Skeletal muscle cell (primary cell): ENCODE results near the gene CYP21A2.
"Not testable (repeated sequence)": the region's sequence is repeated elsewhere in the genome, so short reads cannot be mapped to it uniquely, and the experiment has no call there.

ENCODE experiments used
- DNase-seq: peaks from one replicate; pipeline ENCODE4 v3.0.0-alpha.2; 2010; ENCODE audit warnings: low read depth
- H3K4me3 ChIP-seq: 2 replicates; pipeline ENCODE4 v1.5.1; 2011; ENCODE audit warnings: low read depth, mild to moderate bottlenecking, control low read depth, low read length, moderate library complexity

Gene CYP21A2

GRCh38 chr6:32037598-32038524, at the start of gene CYP21A2:
Gene CYP21A2 (plus strand): TSS chr6:32038415. CDS start chr6:32038423, 8 bp downstream.
- not testable (repeated sequence) for DNase-seq, H3K4me3 ChIP-seq

GRCh38 chr6:31989363-31989762, 48.9 kb upstream of the CYP21A2 start:
- DNase-seq = not testable (repeated sequence)

GRCh38 chr6:31994421-31994820, 43.8 kb upstream of the CYP21A2 start:
- H3K4me3 ChIP-seq, DNase-seq: not testable (repeated sequence)

More at GRCh38 chr6:31989363-31989762, 48.9 kb upstream of the CYP21A2 start:
- not testable (repeated sequence) for H3K4me3 ChIP-seq

GRCh38 chr6:31996385-31996784, 41.8 kb upstream of the CYP21A2 start:
- H3K4me3 ChIP-seq = not testable (repeated sequence)

DNA sequence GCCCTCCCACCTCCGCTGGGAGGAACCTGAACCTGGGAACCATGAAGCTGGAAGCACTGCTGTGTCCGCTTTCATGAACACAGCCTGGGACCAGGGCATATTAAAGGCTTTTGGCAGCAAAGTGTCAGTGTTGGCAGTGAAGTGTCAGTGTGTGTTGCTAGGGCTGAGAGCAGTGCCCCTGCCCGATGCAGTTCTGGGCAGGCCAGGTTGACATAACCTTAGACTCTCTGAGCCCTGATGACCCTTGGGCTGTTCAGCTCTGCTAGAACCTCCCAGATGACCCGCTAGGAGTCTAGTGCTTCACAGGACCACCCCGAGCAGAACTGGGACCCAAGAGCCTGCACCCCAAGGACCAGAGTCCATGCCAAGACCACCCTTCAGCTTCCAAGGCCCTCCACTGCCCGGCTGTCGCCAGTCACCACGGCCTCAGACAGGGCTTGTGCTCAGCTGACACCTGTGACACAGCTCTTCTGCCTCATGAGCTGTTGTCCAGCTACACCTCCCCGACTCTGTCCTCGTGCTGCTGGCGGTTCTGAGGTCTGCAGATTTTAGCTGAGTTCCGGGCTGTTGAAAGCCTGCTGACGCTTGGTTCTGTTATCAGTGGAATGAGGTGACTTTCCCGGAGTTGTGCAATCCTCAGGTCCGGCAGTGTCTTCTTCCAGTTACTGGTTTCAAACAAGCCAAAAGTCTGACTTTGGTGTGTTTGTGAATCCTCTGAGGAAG, 35.5 kb upstream of the CYP21A2 start:
- not testable (repeated sequence) for DNase-seq, H3K4me3 ChIP-seq

More at GRCh38 chr6:31996385-31996784, 41.8 kb upstream of the CYP21A2 start:
- DNase-seq = not testable (repeated sequence)

GRCh38 chr6:32003301-32003700, 34.9 kb upstream of the CYP21A2 start:
- not testable (repeated sequence) for H3K4me3 ChIP-seq, DNase-seq

DNA sequence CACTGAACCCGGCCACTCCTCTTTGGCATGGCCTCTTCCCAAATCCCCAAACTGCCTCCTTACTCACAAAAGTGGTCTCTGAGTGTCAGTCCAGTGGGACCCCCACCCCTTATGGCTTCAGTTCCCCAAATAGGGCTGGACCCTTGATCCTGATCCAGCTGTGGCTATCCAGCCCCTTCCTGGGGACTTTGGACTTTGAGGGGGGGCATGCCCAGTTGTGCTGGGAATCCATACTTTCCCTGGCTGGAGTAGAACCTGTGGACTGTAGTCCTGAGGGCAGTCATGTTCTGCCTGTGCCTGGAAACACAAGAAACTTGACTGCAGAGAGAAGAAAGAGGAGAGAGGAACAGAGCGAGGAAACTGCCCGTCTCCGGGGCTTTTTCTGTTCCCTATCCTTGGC, 33.8 kb upstream of the CYP21A2 start:
- DNase-seq, H3K4me3 ChIP-seq: not testable (repeated sequence)

- not testable (repeated sequence) for DNase-seq, H3K4me3 ChIP-seq
Observed at GRCh38 chr6:32004864-32005537, 33.2 kb upstream of the CYP21A2 start.

- not testable (repeated sequence) for DNase-seq, H3K4me3 ChIP-seq
Observed at GRCh38 chr6:32005538-32005880, 32.7 kb upstream of the CYP21A2 start.

- not testable (repeated sequence) for H3K4me3 ChIP-seq, DNase-seq
Observed at GRCh38 chr6:32005991-32006529, 32.2 kb upstream of the CYP21A2 start.

GRCh38 chr6:32007086-32007485, 31.1 kb upstream of the CYP21A2 start:
- not testable (repeated sequence) for DNase-seq, H3K4me3 ChIP-seq

DNA sequence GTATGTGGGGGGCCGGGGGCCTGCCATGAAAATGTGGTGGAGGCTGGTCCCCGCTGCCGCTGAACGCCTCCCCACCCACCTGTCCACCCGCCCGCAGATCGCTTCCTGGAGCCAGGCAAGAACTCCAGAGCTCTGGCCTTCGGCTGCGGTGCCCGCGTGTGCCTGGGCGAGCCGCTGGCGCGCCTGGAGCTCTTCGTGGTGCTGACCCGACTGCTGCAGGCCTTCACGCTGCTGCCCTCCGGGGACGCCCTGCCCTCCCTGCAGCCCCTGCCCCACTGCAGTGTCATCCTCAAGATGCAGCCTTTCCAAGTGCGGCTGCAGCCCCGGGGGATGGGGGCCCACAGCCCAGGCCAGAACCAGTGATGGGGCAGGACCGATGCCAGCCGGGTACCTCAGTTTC, 30.2 kb upstream of the CYP21A2 start:
- not testable (repeated sequence) for DNase-seq, H3K4me3 ChIP-seq

GRCh38 chr6:32008616-32009015, 29.6 kb upstream of the CYP21A2 start:
- not testable (repeated sequence) for H3K4me3 ChIP-seq, DNase-seq

- not testable (repeated sequence) for DNase-seq, H3K4me3 ChIP-seq
Observed at GRCh38 chr6:32009537-32009936, 28.7 kb upstream of the CYP21A2 start.

DNA sequence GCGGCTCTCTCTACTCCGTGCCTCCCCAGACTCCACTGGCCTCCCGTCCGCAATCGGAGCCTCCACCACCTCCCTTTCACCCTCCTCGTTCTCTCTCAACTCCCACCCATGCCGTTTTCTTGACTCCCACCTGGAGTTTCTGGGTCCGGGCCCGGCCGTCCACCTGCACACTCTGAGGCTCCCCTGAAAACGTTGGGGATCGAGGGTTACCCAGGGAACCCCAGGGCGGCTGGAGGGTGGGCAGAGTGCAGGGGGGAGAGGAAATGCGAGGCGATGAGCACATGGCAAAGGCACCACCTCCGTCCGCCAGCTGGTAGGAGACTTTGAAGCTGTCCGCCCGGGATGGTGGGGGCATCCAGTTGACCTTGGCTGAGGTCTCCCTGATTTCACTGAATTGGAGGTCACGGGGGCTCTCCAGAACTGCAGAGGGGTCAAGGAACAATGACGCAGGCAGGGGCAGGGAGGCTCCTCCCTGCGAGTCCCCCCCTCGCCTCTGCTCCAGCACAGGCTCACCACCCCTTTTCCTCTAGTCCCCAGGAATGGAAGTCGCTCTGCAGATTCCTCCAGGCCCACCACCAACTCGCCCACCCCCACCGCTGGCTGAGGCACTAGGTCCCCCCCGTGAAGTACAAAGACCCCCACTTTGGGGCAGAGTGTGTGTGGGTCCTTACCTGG, 27.2 kb upstream of the CYP21A2 start:
- DNase-seq, H3K4me3 ChIP-seq: not testable (repeated sequence)

- DNase-seq, H3K4me3 ChIP-seq: not testable (repeated sequence)
Observed at GRCh38 chr6:32012941-32013617, 25.1 kb upstream of the CYP21A2 start.

DNA sequence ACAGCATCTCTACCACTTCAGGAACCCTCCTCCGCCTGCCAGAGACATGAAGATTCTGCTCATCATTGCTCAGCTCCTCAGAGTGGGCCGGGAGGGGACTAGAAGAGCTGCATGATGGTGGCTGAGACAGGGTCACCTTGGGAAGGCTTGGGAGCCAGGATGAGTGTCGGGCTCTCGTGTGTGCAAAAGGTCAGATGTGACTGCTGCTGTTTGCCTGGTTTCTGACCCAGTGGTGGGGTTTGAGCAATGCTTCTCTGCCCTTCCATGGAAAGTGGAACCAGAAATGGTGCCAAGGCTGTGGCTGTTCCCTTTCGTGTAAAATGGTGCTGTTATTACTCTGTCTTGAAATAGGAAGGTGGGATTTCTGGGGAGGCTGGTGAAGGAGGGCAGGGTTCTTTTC, 24.5 kb upstream of the CYP21A2 start:
- not testable (repeated sequence) for H3K4me3 ChIP-seq, DNase-seq

GRCh38 chr6:32014547-32014946, 23.7 kb upstream of the CYP21A2 start, which contains the start of gene C4B:
Gene C4B (plus strand): TSS chr6:32014795. CDS start chr6:32014846, 51 bp downstream.
- not testable (repeated sequence) for H3K4me3 ChIP-seq, DNase-seq
